Uterus (tissue), 2 donors: ENCODE results near the gene GGPS1.

ENCODE experiments used
- CTCF ChIP-seq, 4 experiments: fragments of 200-600 bp in 2 of 4; fragments of 450-650 bp in 2 of 4; sonication (generic) in 2 of 4; IDR thresholded peaks; one replicate each; pipeline ENCODE4 v1.5.1; 2016 to 2019; ENCODE audit warnings: antibody characterized with exemption in 4 of 4, mild to moderate bottlenecking in 2 of 4, moderate library complexity in 1 of 4
- POLR2A ChIP-seq, 2 donors: fragments of 450-650 bp; IDR thresholded peaks; one replicate each; pipeline ENCODE4 v1.6.1; 2016; ENCODE audit warnings: antibody characterized with exemption in 2 of 2, mild to moderate bottlenecking in 1 of 2, moderate library complexity in 1 of 2

GRCh38 chr1:235328271-235329138 is at the start of gene GGPS1:
- TF ChIP-seq CTCF (IDR thresholded peaks at IDR 0.05) (peak in 2 of 4 experiments; percentile 4 to 13), POLR2A (IDR thresholded peaks at IDR 0.05) (peak; percentile 91 to 94)
